ENCODE results near the gene NPAT.

DNA sequence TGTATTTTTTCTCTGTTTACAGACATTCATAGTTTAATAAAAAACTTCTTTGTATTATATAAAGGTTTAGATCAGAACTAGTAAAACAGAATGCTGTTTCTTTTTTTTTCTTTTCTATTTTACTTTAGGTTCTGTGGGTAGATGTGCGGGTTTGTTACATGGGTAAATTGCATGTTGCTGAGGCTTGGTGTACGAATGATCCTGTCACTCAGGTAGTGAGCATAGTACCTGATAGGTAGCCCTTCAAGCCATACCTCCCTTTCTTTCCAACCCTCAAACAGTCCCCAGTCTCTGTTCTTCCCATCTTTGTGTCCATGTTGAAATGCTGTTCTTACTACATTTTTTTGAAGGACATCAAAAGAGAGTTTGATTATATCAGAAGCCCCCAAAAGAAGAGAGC, 3.6 kb upstream of the NPAT start:
- TF ChIP-seq CTCF (optimal IDR thresholded peaks at IDR 0.05 in 1 of 3, IDR thresholded peaks at IDR 0.05 in 1 of 3, conservative IDR thresholded peaks at IDR 0.05 in 1 of 3; ENCODE audit: extremely low read depth in 1 of 3, insufficient read depth in 2 of 3, low read length in 3 of 3) (no peak), EZH2 (IDR thresholded peaks at IDR 0.05; ENCODE audit: low read length) (no peak)

Measured in keratinocyte (primary cell).